GM21786 (cell line): ENCODE data around the gene DSCAM.
"Not testable (repeated sequence)": the region's sequence is repeated elsewhere in the genome, so short reads cannot be mapped to it uniquely, and the experiment has no call there.

Experiments used
- ATAC-seq: cut with Tn5 transposase; IDR thresholded peaks from one replicate; pipeline ENCODE4 v1.9.1; 2021; ENCODE audit not compliant: unreplicated experiment

The DSCAM gene

DNA sequence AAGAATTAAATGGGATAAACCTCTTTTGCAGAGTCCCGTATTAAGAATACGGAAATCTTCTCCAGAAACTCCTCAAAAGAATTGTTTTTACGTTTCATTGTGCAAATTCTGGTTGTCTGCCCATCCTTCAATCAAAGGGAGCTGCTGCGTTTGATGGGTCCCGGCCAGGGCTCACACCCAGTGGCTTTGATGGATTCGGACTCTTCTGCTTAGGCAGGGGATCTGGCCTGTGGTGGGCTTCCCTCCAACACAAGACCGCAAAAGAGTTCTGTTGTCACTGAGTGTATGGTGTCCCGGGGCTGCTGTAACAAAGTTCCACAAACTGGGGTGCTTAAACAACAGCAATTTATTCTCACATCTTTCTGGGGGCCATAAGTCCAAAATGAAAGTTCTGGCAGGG, 577.7 kb downstream of the DSCAM start:
- no peak for ATAC-seq

DNA sequence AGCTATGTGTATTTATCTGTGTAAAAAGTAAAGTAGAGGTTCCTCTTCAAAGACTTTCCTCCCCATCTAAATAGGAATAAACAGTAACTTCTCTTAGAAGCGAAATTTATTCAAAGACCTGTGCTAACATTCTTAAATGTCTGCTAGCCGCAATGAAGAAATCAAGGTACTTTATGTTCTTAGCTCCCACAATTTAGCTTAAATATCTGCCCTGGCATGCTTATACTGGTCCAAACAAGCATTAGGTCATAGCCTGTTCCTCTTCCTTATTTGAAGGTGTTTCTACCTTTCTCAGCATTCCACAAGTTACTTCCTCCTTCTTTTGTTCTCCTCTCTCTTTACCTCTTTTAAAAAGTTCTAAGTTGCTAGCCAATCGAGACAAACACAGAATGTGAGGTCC, 588.5 kb downstream of the DSCAM start:
- ATAC-seq, result not testable (repeated sequence)

DNA sequence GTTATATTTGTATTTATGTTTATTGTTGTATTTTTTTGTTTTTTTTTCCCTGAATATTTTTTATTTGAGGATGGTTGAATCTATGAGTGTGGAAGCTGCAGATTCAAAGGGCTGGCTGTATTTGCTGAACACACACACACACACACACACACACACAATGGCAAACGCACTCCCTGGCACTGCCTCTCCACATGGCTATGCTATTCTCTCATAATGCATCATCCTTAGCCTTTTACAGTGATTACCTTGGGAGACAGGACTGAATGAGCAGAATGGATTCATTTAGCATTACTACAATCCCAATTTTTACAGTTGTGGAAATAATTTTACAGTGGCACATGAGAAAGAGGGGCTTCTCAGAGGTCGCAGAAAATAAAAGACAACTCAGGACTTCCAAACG, 589.6 kb downstream of the DSCAM start:
- no peak for ATAC-seq

DNA sequence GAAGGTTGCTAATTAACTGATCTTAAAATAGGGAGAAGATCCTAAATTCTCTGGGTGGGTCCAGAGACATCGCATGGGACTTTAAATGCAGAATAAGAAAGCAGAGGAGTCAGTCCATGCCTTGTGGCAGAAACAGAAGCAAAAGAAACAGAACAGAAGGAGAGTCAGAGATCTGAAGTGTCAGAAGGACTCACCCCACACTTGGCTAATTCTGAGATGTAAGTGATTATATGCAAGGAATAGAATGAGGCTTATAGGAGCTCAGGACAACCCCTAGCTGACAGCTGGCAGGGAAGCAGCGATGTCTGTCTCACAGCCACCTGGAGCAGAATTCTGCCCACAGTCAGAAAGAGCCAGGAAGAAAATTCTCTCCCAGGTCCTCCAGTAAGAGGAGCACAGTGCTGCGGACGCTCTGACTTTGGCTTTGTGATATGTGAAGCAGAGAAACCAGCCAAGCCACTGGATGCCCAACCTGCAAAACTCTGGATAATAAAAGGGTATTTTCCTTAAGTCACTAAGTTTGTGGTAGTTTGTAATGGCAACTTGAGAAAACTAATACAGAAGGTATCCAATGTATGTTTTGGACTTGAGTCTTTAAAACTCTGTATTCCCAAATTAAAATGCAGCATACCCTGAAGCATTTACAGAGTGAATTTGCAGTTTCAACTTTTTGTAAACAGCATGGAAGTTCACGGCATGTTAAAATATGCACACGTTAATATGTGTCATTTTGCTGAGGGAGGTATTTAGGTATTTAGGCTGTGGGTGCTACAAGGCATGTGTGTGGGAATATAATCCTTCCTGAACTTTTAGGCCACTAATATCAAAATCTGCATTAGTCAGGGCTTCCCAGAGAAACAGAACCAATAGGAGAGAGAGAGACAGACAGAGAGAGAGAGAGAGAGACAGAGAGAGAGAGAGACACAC, 591.2 kb downstream of the DSCAM start:
- no peak for ATAC-seq

DNA sequence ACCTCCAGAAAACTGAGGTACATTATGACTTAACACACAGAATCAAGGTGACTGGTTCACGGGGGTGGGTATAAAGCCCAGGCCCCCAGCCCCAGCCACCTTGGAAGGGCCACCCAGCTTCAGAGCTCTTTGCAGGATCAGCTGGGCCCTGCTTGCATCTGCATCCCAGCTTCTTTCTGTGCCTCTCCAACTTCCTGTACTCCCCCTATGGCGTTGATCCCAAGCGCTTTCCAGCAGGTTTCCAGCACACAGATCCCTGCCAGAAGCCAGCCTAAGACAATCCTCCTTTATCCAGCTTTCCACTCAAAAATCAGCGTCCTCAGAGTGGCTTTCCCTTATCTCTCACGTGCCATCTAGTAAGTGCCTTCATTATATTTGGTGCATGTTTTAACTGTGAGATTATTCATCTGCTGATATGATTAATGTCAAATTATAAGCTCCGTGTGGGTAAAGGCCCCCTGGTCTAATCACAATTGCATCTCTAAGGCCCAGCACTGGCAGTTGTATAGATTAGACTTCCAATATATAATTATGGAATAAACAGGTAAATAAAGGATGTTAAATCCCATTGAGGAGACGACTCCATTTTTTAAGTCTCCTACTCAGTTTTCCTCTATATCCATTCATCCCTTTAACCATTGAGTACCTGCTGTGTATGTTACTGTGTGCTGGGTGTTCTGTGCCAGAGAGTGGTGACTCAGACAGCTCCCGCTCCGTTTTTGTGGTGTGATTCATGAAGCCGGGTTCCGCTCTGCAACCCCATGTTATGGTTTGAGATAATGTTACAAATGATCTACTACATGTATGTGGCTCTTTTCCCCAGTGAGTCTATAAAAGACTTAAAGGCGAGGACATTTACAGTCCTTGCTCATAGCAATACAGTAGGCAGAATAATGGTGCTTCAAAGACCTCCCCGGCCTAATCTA, 592.2 kb downstream of the DSCAM start:
- ATAC-seq, result no peak

DNA sequence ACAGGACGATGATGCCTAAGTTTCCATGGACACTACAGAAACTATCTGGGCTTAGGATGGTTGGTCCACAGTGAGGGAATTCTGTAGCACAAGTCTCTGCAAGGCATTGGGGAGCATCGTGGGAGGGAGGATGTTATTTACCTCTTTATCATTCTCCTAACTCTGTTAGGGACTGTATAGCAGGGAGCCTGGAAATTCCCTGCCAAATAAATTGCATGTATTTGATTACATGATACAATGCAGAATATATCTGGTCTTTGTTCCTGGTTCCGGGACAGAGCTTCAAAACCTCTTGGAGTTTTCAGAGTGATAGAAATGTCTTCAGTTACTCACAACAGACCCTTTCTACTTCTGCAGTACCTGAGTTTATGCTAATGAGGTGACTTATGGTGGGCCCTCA, 593.8 kb downstream of the DSCAM start:
- no peak for ATAC-seq

DNA sequence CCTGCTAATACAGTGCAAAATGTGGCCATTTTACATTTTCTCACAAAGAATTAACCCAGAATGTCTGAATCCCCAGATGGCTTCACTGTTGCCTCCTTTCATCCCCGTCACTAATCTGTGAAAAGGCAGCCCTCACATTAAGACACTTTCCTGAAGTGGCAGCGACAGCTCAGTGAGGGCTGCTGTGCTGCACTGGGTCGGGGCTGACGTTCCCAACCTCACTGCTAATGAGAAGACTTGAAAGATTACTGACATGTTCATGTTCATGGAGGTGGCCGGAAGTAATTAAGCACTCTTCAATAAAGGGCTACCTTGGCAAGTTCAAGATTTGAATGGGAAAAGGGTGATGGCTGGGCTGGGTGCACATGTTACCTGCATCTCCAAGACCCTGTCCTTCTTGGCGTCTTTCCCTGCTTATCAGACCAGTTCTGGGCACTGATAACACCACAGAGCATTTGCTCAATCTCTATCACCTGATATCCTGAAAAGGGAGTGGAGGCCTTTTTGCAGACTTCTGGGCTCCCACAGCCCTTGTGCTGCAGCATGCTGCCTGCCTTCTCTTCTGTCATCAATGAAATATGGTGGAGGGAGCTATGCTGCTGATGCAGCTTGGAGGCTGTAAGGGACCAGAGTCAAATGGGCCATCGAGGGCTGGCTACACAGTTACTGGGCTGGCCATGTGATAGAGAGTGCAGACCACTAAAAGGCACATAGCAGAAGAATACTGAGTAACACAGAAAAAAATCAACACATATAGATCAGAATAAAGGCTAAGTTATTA, 596.3 kb downstream of the DSCAM start:
- ATAC-seq, result no peak

DNA sequence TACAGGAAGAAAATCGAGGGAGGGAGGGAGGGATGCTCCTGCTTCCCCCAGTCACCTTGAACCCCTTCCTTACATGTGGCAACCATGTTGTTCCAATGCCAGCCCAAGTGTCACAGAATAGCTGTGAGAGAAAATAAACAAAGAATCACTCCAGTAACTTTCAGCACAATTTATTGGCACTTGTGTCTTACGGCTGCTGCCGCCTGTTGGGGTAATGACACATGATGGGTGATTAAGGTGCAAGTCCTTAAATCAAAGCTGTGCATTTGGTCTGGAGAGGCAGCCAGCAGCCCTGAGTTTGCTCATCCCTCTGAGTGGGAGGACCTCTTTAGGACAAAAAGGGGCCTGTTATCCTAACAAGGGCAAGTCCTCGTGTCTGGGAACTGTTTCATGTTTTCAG, 602.0 kb downstream of the DSCAM start:
- no peak for ATAC-seq

DNA sequence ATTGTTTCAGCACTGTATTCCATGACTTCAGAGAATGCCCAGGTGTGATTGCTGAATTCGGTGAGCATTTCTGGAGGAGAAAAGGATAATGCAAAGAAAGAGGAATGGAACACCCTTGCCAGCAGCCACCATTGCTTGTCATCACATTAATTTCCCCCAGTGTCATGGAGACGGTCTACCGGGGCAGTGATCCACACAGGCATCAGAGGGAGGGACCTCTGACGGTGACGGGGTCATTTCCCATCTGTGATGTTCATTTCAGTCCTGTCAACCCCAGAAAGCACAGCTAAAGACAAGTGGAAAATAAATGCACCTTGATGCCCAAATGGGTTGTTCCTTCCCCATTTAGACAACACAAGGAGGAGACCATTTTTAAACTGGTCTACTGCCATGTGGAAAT, 603.3 kb downstream of the DSCAM start:
- ATAC-seq, result no peak

DNA sequence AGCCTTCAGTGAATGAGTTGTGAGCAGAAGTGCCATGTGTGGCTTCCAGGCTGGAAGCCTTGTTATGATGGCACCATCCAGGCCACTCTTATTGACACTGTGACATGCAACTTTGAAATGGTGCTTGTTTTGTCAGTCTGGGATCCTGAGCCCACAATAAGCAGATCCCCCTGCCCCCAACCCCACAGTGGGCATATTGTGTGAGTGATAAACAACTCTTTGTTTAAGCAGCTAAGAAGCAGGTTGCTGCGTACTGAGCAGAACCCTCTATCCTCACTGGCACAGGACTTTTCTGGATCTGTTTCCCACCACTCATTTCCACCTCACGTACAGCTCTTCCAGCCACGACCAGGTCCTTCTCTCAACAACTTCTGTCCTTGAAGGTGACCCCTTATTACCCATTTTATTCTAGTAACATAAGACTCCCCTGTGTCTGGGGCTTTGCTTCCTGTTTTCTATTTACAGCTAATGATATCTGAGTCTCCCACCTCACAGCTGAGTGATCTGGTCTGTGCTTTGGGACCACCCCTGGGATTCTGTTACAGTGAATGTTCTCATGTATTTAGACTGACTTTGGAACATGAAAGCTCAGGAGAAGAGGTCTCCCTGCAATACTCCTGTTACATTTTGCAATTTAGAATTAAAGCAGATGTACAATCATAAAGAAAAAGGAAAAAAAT, 604.2 kb downstream of the DSCAM start:
- no peak for ATAC-seq

DNA sequence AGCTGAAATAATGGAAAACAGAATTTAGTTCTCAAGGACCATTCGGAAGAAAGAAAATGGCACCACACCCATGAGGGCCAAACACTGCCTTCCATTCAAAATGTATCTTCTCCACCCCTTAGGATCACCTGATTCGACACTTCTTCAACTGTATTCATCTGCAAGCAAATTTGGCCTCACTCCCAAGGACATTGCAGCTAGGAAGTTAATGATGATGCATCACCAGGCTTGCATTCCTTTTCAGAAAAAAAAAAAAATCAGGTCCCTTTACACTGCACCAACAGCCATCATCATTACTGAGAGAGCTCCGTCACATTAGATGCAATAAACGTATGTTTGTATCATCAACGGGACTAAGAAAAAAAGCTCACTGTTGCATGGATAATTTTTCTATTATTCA, 611.4 kb downstream of the DSCAM start:
- no peak for ATAC-seq

DNA sequence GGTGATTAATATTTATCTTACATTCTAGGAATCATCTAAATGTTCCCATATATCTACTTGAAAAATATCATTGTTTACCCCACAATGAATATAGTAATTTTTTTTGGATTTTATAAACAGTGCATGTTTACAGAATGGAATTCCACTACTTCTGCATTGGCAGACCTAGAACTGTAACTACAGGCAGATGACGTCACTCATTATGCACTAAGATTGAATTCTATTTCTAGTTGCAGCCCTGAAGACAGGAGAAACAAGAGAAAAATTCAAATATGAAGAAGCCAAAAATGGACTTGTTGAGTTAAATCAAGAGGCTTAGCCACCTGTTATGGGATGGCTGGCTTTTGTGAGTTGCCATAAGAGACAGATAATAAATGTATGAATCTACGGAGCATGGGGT, 615.0 kb downstream of the DSCAM start:
- no peak for ATAC-seq

DNA sequence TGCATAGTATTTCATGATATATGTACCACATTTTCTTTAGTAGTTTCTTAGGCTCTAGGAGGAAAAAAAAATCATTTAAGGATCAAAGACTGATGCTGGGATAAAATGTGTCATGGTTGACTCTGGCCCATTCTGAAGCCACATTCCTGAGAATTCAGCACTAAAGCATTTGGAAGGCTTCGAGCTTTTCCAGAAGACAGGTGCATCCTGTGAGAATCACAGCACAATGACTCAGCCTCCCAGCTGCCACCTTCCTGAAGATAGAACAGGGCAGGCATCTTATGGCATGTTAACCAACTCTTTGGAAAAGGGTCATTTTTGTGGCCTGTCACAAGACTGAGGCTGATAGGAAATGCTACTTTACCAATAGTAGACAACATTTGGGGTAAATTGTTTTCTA, 619.9 kb downstream of the DSCAM start:
- ATAC-seq, result no peak

DNA sequence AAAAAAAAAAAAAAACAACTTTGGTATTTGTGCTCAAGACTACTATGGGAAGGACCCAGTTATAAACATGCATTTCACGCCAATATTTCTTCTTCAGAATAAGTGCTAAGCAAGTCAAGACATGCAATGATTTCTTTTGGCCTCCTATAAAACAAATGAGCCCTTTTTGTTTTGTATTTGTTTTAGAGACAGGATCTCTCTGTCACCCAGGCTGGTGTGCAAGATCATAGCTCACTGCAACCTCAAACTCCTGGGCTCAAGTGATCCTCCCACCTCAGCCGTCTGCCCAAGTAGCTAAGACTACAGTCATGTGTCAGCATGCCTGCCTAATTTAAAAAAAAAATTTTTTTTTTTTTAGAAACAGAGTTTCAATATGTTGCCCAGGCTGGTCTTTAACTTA, 631.0 kb downstream of the DSCAM start:
- no peak for ATAC-seq

DNA sequence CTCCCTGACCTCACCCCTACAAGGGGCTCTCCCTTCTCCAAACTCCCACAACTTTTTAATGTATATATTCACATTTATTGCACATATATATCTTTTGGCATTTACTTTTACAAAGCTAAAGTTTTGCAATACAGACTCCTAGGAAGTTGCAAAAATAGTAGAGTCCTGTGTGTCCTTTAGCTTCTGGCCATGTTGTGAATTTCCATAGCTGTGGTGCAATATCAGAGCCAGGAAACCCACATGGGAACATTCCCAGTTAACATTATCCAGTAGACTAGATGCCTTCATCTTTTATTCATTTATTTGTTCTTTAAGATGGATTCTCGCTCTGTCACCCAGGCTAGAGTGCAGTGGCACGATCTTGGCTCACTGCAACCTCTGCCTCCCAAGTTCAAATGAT, 636.7 kb downstream of the DSCAM start:
- ATAC-seq, result no peak

DNA sequence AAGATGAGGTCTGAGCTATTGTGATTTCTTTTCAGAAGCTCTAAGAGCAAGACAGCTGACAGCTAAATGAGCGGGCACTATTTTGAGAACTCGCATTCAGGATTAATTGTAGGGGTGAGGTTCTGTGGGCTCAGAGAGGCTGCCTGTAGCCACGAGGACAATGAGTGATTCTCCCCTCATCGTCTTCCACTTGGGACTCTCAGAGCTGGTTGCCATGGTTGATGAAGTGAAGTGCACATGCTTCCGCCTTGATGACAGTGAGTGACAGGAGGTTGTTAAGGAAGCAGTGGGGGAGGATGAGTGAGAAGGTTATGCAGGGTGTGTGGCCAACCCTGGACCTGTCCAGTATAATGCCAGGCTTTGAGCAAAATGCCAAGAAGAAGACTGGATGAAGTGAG, 638.0 kb downstream of the DSCAM start:
- ATAC-seq, result no peak

DNA sequence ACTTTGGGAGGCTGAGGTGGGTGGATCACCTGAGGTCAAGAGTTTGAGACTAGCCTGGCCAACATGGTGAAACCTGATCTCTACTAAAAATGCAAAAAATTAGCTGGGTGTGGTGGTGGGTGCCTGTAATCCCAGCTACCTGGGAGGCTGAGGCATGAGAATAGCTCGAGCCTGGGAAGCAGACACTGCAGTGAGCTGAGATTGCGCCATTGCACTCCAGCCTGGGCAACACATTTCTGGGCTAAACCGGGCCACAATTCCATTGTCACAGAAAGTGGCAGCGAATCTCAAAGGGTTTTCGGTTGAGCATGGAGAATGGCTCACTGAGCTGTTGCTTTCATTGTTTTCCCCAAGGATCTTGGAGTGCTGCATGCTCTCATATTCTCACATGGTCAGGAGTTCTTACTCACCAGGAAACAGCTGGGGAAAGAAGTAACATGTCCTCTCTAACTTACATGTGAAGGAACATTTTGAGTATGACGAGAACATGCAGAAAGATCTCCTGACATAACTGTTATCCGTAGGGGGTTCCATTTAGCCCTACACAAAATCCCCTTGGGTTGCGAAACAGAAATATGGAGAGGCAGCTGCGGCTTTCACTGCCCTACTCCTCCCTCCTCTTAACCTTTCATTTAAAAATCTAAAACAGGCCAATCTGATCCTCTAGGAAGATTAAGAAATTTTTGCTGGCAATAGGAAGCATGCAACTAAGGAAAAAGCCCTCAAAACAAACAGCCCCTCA, 638.6 kb downstream of the DSCAM start:
- ATAC-seq, result no peak

DNA sequence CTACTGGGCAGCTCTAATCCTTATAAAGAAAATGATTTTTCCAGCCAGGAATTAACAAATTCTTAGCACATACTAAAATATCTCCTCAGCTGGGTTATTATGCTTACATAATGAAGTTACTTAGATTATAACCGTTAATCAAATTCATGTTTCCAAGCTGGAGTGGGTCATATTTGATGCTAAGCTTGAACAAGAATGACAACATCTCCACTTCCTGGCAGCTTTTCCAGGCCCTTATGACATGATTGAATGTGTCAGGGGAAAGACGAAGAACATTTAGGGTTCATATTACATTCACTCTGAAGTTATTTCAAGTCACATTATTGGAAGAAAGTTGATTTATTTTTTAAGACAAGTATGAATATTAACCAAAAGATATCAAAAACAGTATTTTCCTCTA, 646.0 kb downstream of the DSCAM start:
- ATAC-seq, result no peak

DNA sequence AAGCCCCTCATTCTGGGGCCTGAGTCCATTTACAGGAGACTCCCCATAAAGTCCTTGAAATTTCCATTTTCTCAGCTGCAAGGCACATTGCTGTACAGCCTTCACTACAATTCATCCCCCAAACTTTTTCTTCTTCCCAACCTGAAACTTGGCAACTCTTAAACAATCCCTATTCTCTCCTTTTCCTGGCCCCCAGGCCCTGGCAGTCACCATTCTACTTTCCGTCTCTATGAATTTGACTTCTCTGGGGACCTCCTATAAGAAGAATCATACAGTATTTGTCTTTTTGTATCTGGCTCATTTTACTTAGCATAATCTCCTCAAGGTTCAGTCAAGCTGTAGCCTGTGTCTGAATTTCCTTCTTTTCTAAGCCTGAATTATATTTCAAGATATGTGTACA, 646.8 kb downstream of the DSCAM start:
- ATAC-seq, result no peak
